Hindlimb muscle (tissue), 1 donor: ENCODE results near the gene PLP1. TPM values are rescaled to one million over a fixed set of nuclear protein-coding genes. Genes with fewer than 3 reads are reported as not detected.
"Not testable (repeated sequence)": the region's sequence is repeated elsewhere in the genome, so short reads cannot be mapped to it uniquely, and the experiment has no call there.

Experiments
- DNase-seq: peaks from one replicate; pipeline ENCODE4 v3.0.0-alpha.2; 2013
- polyA plus RNA-seq: library from polyadenylated mRNA; unstranded; fragments of 120-200 nt; gene quantifications from one replicate; pipeline ENCODE4 v1.2.1, GENCODE V29; 2013; ENCODE audit not compliant: insufficient read length

The PLP1 gene
- polyA plus RNA-seq = 47.7 TPM

- peak; percentile 77 for DNase-seq
Observed at GRCh38 chrX:103776546-103776945, at the start of gene PLP1. PLP1 (plus strand) TSS chrX:103776840; CDS start chrX:103776996, 156 bp downstream.

GRCh38 chrX:103727115-103727514 lies 49.5 kb upstream of the PLP1 start:
- DNase-seq = no peak

GRCh38 chrX:103729015-103729414 lies 47.6 kb upstream of the PLP1 start:
- DNase-seq = no peak

GRCh38 chrX:103730147-103730795 lies 46.4 kb upstream of the PLP1 start:
- no peak for DNase-seq

- peak; percentile 67 for DNase-seq
Observed at GRCh38 chrX:103730796-103731493, 45.7 kb upstream of the PLP1 start.

GRCh38 chrX:103733017-103733416 lies 43.6 kb upstream of the PLP1 start:
- DNase-seq = no peak

GRCh38 chrX:103734125-103734760 lies 42.4 kb upstream of the PLP1 start:
- no peak for DNase-seq

- DNase-seq = no peak
Observed at GRCh38 chrX:103737696-103738095, 38.9 kb upstream of the PLP1 start.

GRCh38 chrX:103739421-103739820 lies 37.2 kb upstream of the PLP1 start:
- DNase-seq = no peak

- DNase-seq = no peak
Observed at GRCh38 chrX:103741879-103742278, 34.8 kb upstream of the PLP1 start.

- DNase-seq = no peak
Observed at GRCh38 chrX:103742339-103742738, 34.3 kb upstream of the PLP1 start.

GRCh38 chrX:103747163-103747562 lies 29.5 kb upstream of the PLP1 start:
- no peak for DNase-seq

- no peak for DNase-seq
Observed at GRCh38 chrX:103754401-103754800, 22.2 kb upstream of the PLP1 start.

- DNase-seq = no peak
Observed at GRCh38 chrX:103756736-103757135, 19.9 kb upstream of the PLP1 start.

- DNase-seq = no peak
Observed at GRCh38 chrX:103758555-103758954, 18.1 kb upstream of the PLP1 start.

GRCh38 chrX:103763541-103763940 lies 13.1 kb upstream of the PLP1 start:
- DNase-seq = not testable (repeated sequence)

- not testable (repeated sequence) for DNase-seq
Observed at GRCh38 chrX:103766813-103767555, 9.7 kb upstream of the PLP1 start.

GRCh38 chrX:103773445-103773844 lies 3.2 kb upstream of the PLP1 start:
- DNase-seq = no peak

- DNase-seq = no peak
Observed at GRCh38 chrX:103774070-103774642, 2.5 kb upstream of the PLP1 start.

- no peak for DNase-seq
Observed at GRCh38 chrX:103779141-103779789, 2.6 kb downstream of the PLP1 start.

- no peak for DNase-seq
Observed at GRCh38 chrX:103780336-103781061, 3.9 kb downstream of the PLP1 start.

GRCh38 chrX:103781062-103781402 lies 4.4 kb downstream of the PLP1 start:
- no peak for DNase-seq
